ENCODE results near the gene GTPBP4.
"Not testable (repeated sequence)": the region's sequence is repeated elsewhere in the genome, so short reads cannot be mapped to it uniquely, and the experiment has no call there.

GTPBP4 gene

GRCh38 chr10:992871-993270 lies 4.6 kb downstream of the GTPBP4 start:
- DNase-seq: no peak

GRCh38 chr10:994836-995558 lies 6.8 kb downstream of the GTPBP4 start:
- DNase-seq: no peak

DNA sequence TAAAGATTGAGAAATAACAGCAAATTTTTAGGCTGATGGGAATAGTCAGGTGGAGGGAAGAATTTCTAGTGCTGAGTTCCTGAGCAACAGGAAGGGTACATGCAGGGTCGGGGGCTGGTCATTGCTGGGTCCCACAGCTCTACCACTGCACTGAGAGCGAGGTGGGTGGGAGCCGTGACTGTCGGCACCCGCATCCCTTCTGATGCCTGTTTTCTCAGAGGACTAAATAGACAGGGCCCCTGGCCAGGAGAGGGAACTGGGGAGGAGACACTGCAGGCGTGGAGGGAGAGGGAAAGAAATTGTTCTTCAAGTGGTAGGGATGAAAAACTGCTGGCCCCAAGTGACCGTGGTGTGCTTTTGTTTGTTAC lies 7.3 kb downstream of the GTPBP4 start:
- no peak for DNase-seq

GRCh38 chr10:996031-996430 lies 7.8 kb downstream of the GTPBP4 start:
- no peak for DNase-seq

DNA sequence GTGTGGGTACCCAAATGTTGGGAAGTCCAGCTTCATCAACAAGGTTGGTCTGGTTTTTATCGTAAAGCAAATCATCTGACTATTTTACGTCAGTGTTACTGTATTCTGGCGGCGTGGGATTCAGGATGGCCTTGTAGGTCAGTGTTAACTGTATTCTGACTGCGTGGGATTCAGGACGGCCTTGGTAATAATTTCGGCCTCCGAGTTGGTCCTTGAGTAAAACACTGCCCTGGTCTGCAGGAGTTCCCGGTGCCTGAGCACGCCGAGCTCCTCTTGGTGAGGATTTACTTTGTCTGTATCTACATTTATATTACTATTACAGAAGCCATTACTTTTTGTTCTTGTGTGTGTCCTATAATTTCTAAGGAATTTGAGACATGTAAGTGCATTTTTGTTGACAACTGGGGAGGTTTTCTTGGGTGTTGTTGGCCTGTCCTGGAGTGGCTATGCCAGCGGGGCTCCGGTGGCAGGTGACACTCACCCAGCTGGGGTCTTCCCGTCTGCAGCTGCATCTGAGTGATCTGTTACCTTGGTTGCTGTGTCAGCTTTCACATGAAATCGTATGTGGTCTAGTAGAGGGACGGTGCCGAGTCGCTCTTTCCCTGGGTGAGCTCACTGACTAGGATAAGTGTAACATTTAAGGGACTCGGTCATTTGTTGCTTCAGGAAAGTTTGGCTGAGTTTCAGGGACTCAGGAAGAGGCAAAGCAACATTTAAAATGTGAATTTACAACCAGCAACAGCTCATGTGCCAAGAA lies 9.2 kb downstream of the GTPBP4 start:
- no peak for DNase-seq

DNA sequence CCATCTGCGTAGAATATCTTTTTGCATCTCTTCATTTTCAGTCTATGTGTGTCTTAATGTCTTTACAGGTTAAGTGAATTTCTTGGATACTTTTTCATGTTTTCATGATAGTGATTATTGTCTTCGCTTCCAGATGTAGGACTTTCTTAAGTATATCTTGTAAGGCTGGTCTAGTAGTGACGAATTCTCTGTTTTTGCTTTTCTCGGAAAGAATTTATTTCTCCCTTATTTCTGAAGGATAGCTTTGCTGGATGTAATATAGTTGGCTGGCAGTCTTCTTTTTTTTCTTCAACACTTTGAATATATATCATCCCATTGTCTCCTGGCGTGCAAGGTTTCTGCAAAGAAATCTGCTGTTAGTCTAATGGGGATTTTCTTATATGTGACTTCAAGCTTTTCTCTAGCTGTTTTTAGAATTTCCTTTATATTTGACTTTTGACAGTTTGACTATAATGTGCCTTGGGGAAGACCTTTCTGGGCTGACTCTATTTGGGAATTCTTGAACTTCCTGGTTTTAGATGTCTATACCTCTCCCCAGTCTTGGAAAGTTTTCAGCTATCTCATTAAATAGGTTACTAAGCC lies 14.3 kb downstream of the GTPBP4 start:
- no peak for DNase-seq

DNA sequence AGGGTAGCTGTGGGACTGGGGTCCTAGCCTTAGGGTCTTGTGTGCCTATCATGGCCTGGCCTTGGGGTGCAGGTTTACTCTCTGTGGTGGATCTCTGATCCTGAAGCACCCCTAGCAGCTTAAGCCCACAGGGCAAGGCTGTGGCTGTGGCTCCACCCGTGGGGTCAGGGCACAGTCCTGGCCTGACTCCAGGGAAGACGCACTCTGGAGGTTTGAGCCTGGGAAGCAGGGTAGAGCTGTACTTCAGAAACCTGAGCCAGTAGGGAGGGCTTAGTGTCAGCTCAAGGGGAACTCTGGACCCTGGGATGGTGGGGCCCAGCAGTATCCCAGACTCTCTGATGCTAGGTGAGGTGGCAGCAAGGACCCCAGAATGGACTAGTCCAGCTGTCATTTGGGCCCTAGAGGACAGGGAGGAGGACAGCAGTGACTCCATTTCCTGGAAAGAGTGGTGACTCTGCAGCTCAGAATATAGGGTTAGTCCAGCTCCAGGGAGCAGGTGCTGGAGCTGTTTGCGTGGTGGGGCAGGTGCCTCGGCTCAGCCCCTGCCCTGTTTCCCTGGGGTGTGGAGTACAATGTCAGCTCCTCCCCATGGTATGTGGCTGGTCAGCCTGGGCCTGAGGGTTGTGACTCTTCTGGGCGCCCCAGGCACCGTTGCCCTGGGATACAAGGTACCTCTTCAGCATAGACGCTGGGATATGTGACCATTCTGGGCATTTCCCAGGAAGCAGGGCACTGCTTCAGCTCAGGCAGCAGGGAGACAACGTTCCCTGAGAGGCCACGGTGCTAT lies 15.8 kb downstream of the GTPBP4 start:
- no peak for DNase-seq

DNA sequence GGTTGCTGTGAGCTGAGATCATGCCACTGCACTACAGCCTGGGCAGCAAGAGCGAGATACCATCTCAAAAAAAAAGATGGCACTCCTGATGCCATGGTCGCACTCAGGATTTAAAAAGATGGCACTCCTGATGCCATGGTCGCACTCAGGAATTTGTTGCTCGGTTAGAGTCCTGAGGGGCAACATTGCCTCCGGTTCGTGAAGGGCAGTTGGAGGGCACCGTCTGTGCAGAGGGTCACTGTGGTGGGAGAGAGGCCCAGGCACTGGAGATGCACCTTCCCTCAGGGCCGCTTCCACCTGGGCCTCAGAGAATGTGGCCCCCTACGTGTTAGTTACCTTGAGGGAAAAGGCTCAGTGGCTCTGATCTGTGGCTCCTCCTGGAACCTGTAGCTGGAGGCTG lies 18.3 kb downstream of the GTPBP4 start:
- DNase-seq: no peak

GRCh38 chr10:1007583-1007982 lies 19.3 kb downstream of the GTPBP4 start:
- DNase-seq: no peak

DNA sequence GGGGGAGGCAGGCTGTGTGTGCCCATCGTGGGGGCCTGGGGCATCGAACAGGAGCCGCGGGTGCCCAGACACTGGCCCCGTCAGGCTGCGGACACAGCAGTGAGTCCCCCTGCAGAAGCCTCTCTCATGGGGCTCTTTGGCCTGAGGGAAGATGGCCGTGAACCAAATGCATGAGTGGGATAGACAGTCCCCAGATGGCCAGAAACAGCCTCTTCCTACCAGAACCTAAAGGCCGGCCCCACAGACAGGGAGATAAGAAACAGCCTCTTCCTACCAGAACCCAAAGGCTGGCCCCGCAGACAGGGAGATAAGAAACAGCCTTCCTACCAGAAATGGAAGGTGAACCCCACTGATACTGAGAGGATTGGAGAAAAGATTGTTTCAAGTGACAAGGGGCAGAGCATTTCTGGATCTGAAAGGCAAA lies 20.8 kb downstream of the GTPBP4 start:
- no peak for DNase-seq

DNA sequence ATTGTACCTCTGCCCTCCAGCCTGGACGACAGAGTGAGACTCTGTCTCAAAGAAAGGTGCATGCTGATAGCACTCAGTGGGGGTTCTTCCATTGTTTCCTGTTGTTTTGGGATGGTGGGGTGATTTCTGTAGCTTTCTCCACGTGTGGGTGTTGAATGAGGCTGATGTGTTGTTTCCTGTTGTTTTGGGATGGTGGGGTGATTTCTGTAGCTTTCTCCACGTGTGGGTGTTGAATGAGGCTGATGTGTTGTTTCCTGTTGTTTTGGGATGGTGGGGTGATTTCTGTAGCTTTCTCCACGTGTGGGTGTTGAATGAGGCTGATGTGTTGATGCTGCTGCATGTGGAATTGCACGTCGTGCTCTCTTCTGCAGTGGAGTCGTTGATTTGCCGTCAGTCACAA lies 21.7 kb downstream of the GTPBP4 start:
- not testable (repeated sequence) for DNase-seq

GRCh38 chr10:1010703-1011102 lies 22.5 kb downstream of the GTPBP4 start:
- no peak for DNase-seq

GRCh38 chr10:1011696-1012095 lies 23.5 kb downstream of the GTPBP4 start:
- no peak for DNase-seq

GRCh38 chr10:1015688-1016087 lies 27.5 kb downstream of the GTPBP4 start:
- DNase-seq: no peak

DNA sequence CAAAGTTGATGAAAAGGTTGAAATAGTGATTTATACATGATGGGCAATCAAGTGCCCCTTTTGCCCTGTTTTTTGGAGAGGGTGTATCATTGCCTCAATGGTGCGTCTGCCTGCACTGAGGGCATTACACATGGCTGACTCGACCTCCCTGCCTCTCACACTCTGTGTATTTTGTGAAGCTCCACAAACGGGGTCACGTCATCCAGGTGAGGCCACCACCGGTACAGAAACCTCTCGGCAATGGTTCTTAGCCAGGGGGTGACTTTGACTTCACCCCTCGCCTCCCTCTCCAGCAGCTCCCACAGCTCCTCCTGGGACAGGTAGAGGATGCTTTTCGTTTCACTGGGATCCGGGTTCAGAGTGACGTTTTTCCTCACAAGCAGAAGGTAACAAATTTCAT lies 31.1 kb downstream of the GTPBP4 start:
- DNase-seq: no peak

- DNase-seq: no peak
These were observed 32.2 kb downstream of the GTPBP4 start for GRCh38 chr10:1020460-1020859.

DNA sequence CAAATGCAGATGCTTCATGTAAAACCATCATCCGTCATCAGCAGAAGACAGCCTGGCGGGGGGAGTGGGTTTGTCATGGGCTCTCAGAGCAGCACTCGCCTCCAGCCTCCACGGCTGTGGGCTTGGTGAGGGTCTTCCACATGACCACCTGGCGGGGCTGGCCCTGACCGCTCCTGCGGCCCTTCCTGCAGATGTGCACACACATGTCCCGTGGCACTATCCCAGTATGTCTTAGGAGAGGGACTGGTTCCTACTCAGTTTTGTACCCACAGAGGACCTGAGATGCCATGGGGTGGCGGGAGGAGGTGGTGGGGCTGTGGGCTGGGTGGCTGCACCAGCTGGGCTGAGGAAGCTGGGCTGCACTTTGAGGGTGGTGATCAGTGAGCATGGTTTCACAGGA lies 32.7 kb downstream of the GTPBP4 start:
- no peak for DNase-seq

DNA sequence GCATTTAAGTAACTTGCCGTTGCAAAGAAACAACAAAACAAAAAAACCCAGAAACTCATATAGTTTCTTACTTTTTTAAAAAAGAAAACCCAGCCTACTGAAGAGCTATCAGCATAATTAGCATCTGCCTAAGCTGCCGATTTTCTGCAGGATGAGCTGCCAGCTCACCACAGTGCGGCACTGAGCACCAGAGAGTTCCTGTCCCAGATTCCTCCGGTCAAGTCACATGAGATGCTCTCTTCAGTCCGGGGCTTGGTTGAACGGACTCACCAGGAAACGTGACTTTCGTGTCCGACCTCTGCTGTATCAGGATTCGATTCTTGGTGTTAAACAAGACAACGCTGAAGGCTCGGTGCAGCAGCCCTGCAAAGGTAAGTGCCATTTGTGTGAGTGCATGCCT lies 34.2 kb downstream of the GTPBP4 start:
- DNase-seq: no peak

DNA sequence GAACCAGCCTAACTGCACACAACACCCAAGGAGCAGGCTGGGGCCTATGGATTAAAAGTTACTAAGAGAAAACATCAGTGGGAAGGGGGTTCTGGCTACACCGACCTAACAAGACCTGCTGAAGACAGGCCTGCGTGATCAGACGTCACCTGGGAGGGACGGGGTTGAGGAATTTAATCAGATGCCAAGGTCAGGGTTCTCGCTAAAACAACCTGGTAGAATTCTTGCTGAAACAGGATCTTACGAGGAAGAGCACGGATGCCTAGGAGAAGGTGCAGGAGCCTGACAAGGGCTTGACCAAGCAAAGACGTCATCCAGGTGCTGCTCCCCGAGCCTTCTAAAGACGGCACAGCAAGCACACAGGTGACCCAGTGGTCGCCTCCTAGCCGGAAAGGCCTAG lies 35.9 kb downstream of the GTPBP4 start:
- DNase-seq: no peak

DNA sequence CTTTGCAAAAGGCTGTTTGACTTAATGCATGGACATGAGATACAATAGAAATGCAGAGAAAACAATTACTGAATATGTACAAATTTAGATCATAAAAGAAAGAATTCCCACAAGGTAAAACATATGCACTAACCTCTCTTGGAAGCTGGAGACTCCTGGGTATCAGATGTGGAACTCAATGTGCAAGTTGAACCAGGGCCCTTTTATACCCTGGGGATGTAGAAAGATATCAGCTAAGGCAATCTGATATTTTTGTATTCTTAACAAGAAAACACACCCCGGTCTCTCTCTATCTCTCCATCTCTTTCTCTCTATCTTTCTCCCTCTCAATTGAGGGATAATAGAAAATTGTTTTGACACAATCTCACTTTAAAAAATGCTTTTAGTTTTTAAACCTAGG lies 37.4 kb downstream of the GTPBP4 start, which contains the start of gene IDI2:
Gene IDI2 (minus strand): TSS at position 177 of the 400 bp plus-strand sequence. CDS start 1,136 bp downstream, outside the sequence.
- DNase-seq: no peak

DNA sequence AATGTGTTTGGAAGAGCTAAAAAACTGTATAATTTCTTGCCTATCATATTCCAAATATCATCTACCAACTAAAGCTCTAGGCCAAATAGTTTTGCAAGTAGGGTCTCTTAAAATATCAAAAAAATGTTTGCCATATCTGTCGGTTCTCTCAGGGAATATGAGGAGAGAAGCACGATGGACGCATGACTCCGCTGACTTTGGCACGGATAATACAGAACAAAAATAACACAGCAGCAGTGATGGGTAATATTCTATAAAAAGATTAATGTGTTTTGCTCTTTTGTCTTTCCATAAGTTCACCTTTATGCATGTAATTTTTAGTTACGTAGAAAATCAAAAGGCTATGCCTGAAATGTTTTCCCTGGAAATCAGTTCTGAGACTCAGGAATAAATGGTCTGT lies 38.3 kb downstream of the GTPBP4 start:
- no peak for DNase-seq

GRCh38 chr10:1029838-1030237 lies 41.6 kb downstream of the GTPBP4 start:
- no peak for DNase-seq

DNA sequence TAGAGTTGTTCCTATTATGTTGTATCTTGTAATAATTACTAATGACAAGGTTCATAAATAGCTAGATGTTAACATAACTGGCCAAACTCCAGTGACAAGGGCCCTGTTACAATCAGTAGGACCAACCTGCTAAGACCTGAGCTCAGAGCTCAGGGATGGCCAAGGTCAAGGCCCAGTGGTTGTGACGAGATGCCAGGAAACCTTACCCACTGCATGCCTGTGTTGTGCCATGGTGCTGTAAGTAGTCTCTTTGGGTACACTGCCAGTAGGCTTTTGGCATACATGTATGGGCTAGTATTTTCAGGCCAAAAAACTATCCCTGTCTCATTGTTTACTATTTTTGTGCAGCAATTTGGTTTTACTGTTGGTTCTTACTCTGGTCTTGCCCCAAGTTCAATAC lies 45.4 kb downstream of the GTPBP4 start:
- DNase-seq: no peak
